HEK293T (cell line): ENCODE results near the gene PKNOX2.

Experiments used
- BHLHE40 ChIP-seq: fragments of 450-650 bp; IDR thresholded peaks from 2 replicates; pipeline ENCODE4 v1.6.1; 2016; ENCODE audit warnings: mild to moderate bottlenecking, moderate library complexity, borderline replicate concordance
- CTBP1 ChIP-seq: fragments of 450-650 bp; IDR thresholded peaks from 2 replicates; pipeline ENCODE4 v1.6.1; 2016; ENCODE audit warnings: borderline replicate concordance
- ELF4 ChIP-seq: fragments of 450-650 bp; IDR thresholded peaks from 2 replicates; pipeline ENCODE4 v1.6.1; 2017; ENCODE audit warnings: antibody characterized with exemption
- HDGF ChIP-seq: fragments of 450-650 bp; IDR thresholded peaks from 2 replicates; pipeline ENCODE4 v1.6.1; 2017; ENCODE audit warnings: antibody characterized with exemption, borderline replicate concordance
- SP1 ChIP-seq: fragments of 450-650 bp; IDR thresholded peaks from 2 replicates; pipeline ENCODE4 v1.6.1; 2017
- ZNF384 ChIP-seq: fragments of 450-650 bp; IDR thresholded peaks from 2 replicates; pipeline ENCODE4 v1.6.1; 2016

DNA sequence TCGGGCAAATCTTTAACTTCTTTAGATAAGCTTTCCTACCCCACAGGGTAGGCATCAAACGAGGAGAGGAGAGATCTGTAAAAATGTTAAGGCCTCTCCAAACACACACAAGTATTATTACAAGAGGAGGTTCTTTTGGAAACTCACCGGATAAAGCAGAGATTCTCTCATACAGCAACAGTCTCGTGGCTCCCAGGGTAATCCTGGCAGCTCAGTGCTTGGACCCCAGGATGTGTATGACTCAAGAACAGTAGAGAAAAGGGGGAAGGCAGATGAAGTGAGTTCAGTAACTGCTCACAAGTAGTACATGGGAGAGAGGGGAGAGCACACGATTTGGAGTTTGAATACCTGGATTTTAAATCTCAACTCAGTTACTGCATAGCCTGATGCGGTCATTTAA lies 210.6 kb downstream of the PKNOX2 start:
- TF ChIP-seq ELF4 (no peak), BHLHE40 (no peak), SP1 (no peak), ZNF384 (no peak), HDGF (no peak), CTBP1 (no peak)
